ENCODE results near the gene APOB. TPM values are rescaled to one million over a fixed set of nuclear protein-coding genes. Genes with fewer than 3 reads are reported as not detected.

Gene APOB
- total RNA-seq, 6 experiments from 2014 or later: not detected

- no peak overlapping the region for H3K4me3 Mint-ChIP-seq
- no peaks in the 10 kb centered on the region for H3K4me1 Mint-ChIP-seq (ENCODE audit: low read depth)
- H3K27ac Mint-ChIP-seq: no peak overlapping the region
- peaks cover 17% of the 10 kb centered on the region for H3K27me3 Mint-ChIP-seq (ENCODE audit: insufficient read depth)
- H3K9me3 Mint-ChIP-seq: no peaks in the 10 kb centered on the region
- no peaks in the 10 kb centered on the region for H3K36me3 Mint-ChIP-seq (ENCODE audit: low read depth)
- DNase-seq: no peak
- TF ChIP-seq CTCF (IDR thresholded peaks at IDR 0.05): no peak
Observed at GRCh38 chr2:20963867-20964266, 80.0 kb downstream of the APOB start.

DNA sequence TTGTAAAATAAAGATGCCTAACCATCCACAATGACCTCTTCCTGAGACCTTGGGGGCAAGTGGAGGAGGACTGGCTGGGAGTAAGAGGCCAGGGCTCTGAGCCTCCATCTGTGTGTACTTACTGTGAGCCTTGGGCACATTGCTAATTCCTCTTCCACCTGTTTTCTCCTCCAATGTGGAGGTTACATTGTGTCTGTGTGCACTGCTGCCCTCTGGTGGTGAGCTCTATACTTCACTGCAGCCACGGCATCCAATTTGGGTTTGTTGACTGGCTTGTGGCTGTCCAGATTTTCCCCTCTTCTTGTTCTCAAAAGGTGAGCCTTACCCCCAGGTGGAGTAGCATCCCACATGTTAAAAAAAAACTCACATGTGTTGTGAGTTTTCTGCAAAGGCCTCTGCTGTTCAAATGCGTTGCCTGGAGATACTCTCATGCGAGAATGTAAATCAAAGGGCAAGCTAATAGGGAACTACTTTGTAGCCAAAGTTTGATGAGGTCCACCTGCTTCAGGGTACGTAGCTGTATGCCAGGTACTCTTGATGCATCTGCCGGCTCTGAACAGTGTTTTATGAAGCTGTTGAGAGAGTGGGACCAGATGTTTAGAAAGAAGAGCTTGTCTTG lies 80.8 kb downstream of the APOB start:
- peaks cover 17% of the 10 kb centered on the region for H3K27me3 Mint-ChIP-seq (ENCODE audit: insufficient read depth)
- peak; percentile 48 for DNase-seq
- H3K4me1 Mint-ChIP-seq (ENCODE audit: low read depth): no peaks in the 10 kb centered on the region
- no peaks in the 10 kb centered on the region for H3K9me3 Mint-ChIP-seq
- H3K36me3 Mint-ChIP-seq (ENCODE audit: low read depth): no peaks in the 10 kb centered on the region
- H3K4me3 Mint-ChIP-seq: no peak overlapping the region
- peak; percentile 96 for TF ChIP-seq CTCF (IDR thresholded peaks at IDR 0.05)
- H3K27ac Mint-ChIP-seq: no peak overlapping the region

DNA sequence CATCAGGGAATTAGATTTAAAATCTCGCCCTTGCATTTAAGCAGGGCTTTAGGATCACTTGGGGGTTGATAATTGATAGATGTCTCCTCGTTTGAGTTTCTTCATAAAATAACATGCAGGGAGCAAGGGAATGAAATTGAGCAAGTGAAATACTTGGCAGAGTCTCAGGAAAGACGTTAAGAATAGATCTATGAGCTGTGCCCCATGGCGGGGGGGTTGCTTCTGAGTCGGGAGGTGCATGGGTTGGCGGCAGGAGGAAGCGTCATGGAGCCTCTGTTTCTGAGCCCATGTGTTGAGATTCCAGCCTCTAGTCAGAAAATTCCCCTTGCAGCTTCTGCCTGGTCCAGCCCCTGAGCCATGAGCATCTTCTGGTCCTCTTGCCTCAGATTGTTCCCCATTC lies 82.0 kb downstream of the APOB start:
- H3K27me3 Mint-ChIP-seq (ENCODE audit: insufficient read depth): peaks cover 15% of the 10 kb centered on the region
- H3K27ac Mint-ChIP-seq: no peak overlapping the region

DNA sequence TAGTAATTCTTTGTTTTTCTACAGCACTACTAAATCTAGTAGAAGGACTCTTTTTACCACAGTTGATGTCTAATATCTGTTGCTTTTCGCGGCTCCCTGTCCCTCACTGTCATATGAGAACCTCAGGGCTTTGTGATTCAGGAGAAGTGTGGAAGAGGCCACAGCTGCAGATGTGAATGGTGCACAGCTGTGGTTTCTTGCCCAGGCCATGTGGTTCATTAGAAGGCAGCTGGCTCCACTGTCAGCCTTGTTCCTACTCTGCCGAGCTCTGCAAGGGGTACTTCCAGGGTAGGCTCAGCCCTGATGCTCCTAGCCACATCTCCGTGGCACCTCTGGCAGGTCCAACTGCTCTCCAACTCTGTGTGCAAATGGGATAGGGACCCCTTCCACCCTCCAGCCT lies 83.9 kb downstream of the APOB start:
- no peaks in the 10 kb centered on the region for H3K9me3 Mint-ChIP-seq
- no peak for TF ChIP-seq CTCF (IDR thresholded peaks at IDR 0.05)
- H3K27me3 Mint-ChIP-seq (ENCODE audit: insufficient read depth): peaks cover 11% of the 10 kb centered on the region
- no peak for DNase-seq
- no peak overlapping the region for H3K4me3 Mint-ChIP-seq
- no peaks in the 10 kb centered on the region for H3K4me1 Mint-ChIP-seq (ENCODE audit: low read depth)
- H3K36me3 Mint-ChIP-seq (ENCODE audit: low read depth): no peaks in the 10 kb centered on the region
- no peak overlapping the region for H3K27ac Mint-ChIP-seq

More for the DNA sequence above, 82.0 kb downstream of the APOB start:
- no peak for DNase-seq
- Mint-ChIP-seq H3K4me1 (ENCODE audit: low read depth) (no peaks in the 10 kb centered on the region), H3K9me3 (no peaks in the 10 kb centered on the region), H3K4me3 (no peak overlapping the region), H3K36me3 (ENCODE audit: low read depth) (no peaks in the 10 kb centered on the region)
- TF ChIP-seq CTCF (IDR thresholded peaks at IDR 0.05): no peak

DNA sequence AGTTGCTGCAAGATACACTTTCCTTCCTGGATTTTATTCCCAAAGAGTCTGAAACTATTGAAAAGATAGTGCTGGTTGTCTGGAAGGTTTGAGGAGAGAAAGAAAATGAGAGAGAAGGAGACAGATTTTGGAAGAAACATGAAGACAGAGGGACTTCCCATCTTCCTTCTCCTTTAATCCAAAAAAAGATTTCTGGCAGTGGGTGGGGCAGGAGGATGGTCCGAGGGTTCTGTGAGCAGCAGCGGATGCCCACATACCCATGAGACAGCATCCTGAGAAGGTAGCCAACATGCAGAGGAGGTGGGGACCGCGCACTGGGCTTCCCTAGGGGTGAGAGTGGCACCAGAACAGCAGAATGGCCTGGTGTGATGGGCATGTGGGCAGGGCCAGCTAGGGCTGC lies 84.6 kb downstream of the APOB start:
- no peak for TF ChIP-seq CTCF (IDR thresholded peaks at IDR 0.05)
- Mint-ChIP-seq H3K27ac (no peak overlapping the region), H3K36me3 (ENCODE audit: low read depth) (no peaks in the 10 kb centered on the region), H3K4me3 (no peak overlapping the region), H3K9me3 (no peaks in the 10 kb centered on the region), H3K4me1 (ENCODE audit: low read depth) (no peaks in the 10 kb centered on the region), H3K27me3 (ENCODE audit: insufficient read depth) (peaks cover 10% of the 10 kb centered on the region)
- DNase-seq: no peak
